ENCODE measurements around the gene SDHA. TPM values are rescaled to one million over a fixed set of nuclear protein-coding genes. Genes with fewer than 3 reads are reported as not detected.
"Not testable (repeated sequence)": the region's sequence is repeated elsewhere in the genome, so short reads cannot be mapped to it uniquely, and the experiment has no call there.

The SDHA gene
- total and polyA plus RNA-seq, 11 donors: 276 to 861 (median 727) TPM

- H3K27me3 ChIP-seq: no peaks in the 10 kb centered on the region
- DNase-seq: no peak
- peaks cover 0 to 17% (median 5%) of the 10 kb centered on the region in 9 donors for H3K36me3 ChIP-seq
- H3K27ac ChIP-seq: no peak overlapping the region
- ATAC-seq: no peak
- H3K9me3 ChIP-seq: no peaks in the 10 kb centered on the region
- no peak overlapping the region for H3K4me3 ChIP-seq
- intact Hi-C loops (cut with DNase I): no loop called here
- TF ChIP-seq CTCF (IDR thresholded peaks at IDR 0.05): no peak
- no peak for TF ChIP-seq POLR2A (IDR thresholded peaks at IDR 0.05)
- WGBS, 4 donors: 83 to 95% (median 89%) methylated on average over 12 to 14 of the region's 14 CpGs
- H3K4me1 ChIP-seq: no peaks in the 10 kb centered on the region
Measured at GRCh38 chr5:285991-286557, 68.0 kb downstream of the SDHA start.

GRCh38 chr5:290200-290599 is 72.1 kb downstream of the SDHA start:
- DNase-seq; H3K9me3 ChIP-seq; H3K27ac ChIP-seq; ATAC-seq; H3K27me3 ChIP-seq; H3K4me3 ChIP-seq; intact Hi-C loops (cut with DNase I); H3K4me1 ChIP-seq: not testable (repeated sequence)
- peaks cover 0 to 21% (median 5%) of the 10 kb centered on the region in 9 donors for H3K36me3 ChIP-seq
- WGBS, 4 donors: 83 to 92% (median 88%) methylated on average over 13 of the region's 13 CpGs

GRCh38 chr5:291345-291744 is 73.2 kb downstream of the SDHA start:
- WGBS, 4 donors: 96 to 98% (median 97%) methylated on average over 10 of the region's 10 CpGs
- H3K4me3 ChIP-seq: not testable (repeated sequence)

GRCh38 chr5:294788-295187 is 76.7 kb downstream of the SDHA start:
- intact Hi-C loops (cut with DNase I); H3K4me1 ChIP-seq; H3K9me3 ChIP-seq; H3K4me3 ChIP-seq; H3K36me3 ChIP-seq; H3K27ac ChIP-seq; H3K27me3 ChIP-seq; ATAC-seq: not testable (repeated sequence)
- 94 to 97% (median 97%) methylated on average over 14 to 17 of the region's 17 CpGs for WGBS, 4 donors
- DNase-seq: peak in 1 of 5 donors; percentile 37

More at GRCh38 chr5:291345-291744, 73.2 kb downstream of the SDHA start:
- H3K4me1 ChIP-seq; ATAC-seq; H3K9me3 ChIP-seq; DNase-seq; intact Hi-C loops (cut with DNase I); H3K27me3 ChIP-seq; H3K27ac ChIP-seq: not testable (repeated sequence)
- H3K36me3 ChIP-seq: peaks cover 0 to 13% (median 0%) of the 10 kb centered on the region in 9 donors

- peaks cover 0 to 10% (median 0%) of the 10 kb centered on the region in 9 donors for H3K36me3 ChIP-seq
- ATAC-seq: peak in 1 of 4 donors; percentile 44
- 86 to 92% (median 88%) methylated on average over 10 of the region's 10 CpGs for WGBS, 4 donors
- H3K4me3 ChIP-seq; H3K27me3 ChIP-seq; DNase-seq; H3K27ac ChIP-seq; H3K9me3 ChIP-seq; intact Hi-C loops (cut with DNase I); H3K4me1 ChIP-seq: not testable (repeated sequence)
Measured at GRCh38 chr5:296207-296606, 78.1 kb downstream of the SDHA start.

- H3K9me3 ChIP-seq; H3K36me3 ChIP-seq; H3K4me1 ChIP-seq; H3K27me3 ChIP-seq; H3K4me3 ChIP-seq; intact Hi-C loops (cut with DNase I); H3K27ac ChIP-seq: not testable (repeated sequence)
- peak in 1 of 5 donors; percentile 35 for DNase-seq
- 78 to 89% (median 86%) methylated on average over 11 to 16 of the region's 16 CpGs for WGBS, 4 donors
- ATAC-seq: peak in 2 of 4 donors; percentile 39 to 44
Measured at GRCh38 chr5:296954-297353, 78.8 kb downstream of the SDHA start.

- H3K36me3 ChIP-seq; ATAC-seq; DNase-seq; H3K4me1 ChIP-seq; H3K4me3 ChIP-seq; H3K27ac ChIP-seq; H3K27me3 ChIP-seq; H3K9me3 ChIP-seq; intact Hi-C loops (cut with DNase I): not testable (repeated sequence)
- 77 to 86% (median 84%) methylated on average over 6 of the region's 6 CpGs for WGBS, 4 donors
Measured at GRCh38 chr5:297448-297847, 79.3 kb downstream of the SDHA start.

GRCh38 chr5:297991-298736 is 80.0 kb downstream of the SDHA start:
- H3K27ac ChIP-seq; ATAC-seq; H3K4me3 ChIP-seq; intact Hi-C loops (cut with DNase I); H3K27me3 ChIP-seq; H3K4me1 ChIP-seq; H3K36me3 ChIP-seq; H3K9me3 ChIP-seq: not testable (repeated sequence)
- 72 to 84% (median 80%) methylated on average over 9 to 14 of the region's 14 CpGs for WGBS, 4 donors
- DNase-seq: peak in 1 of 5 donors; percentile 19

Data from heart left ventricle (tissue), 16 donors.